Stimulated activated CD4-positive, alpha-beta T cell treated with anti-CD3 and anti-CD28 coated beads, Interleukin-12 subunit alpha, Interleukin-12 subunit beta, amount 100 ng/mL, for 4 hours (primary cell): Measurements from ENCODE around the gene IGSF6.
A peak's percentile ranks its signal among the peaks of the same experiment; 100 is the strongest.
"Not testable (repeated sequence)": the region's sequence is repeated elsewhere in the genome, so short reads cannot be mapped to it uniquely, and the experiment has no call there.

Source experiments
- DNase-seq: peaks from one replicate; pipeline ENCODE4 v3.0.0-alpha.2; 2020

IGSF6 gene

GRCh38 chr16:21628121-21628726, 24.2 kb downstream of the IGSF6 start:
- no peak for DNase-seq

GRCh38 chr16:21626659-21627277, 25.6 kb downstream of the IGSF6 start:
- no peak for DNase-seq

GRCh38 chr16:21625026-21625425, 27.4 kb downstream of the IGSF6 start:
- no peak for DNase-seq

GRCh38 chr16:21622545-21622944, 29.9 kb downstream of the IGSF6 start:
- no peak for DNase-seq

GRCh38 chr16:21620592-21620991, 31.8 kb downstream of the IGSF6 start:
- no peak for DNase-seq

- no peak for DNase-seq
Observed at GRCh38 chr16:21619765-21620425, 32.5 kb downstream of the IGSF6 start.

GRCh38 chr16:21618281-21618680, 34.1 kb downstream of the IGSF6 start:
- no peak for DNase-seq

GRCh38 chr16:21617607-21618006, 34.8 kb downstream of the IGSF6 start:
- DNase-seq, result no peak

GRCh38 chr16:21614896-21615295, 37.5 kb downstream of the IGSF6 start:
- no peak for DNase-seq

GRCh38 chr16:21613781-21614180, 38.6 kb downstream of the IGSF6 start:
- no peak for DNase-seq

GRCh38 chr16:21613361-21613760, 39.0 kb downstream of the IGSF6 start:
- DNase-seq, result no peak

- DNase-seq, result no peak
Observed at GRCh38 chr16:21611556-21612384, 40.6 kb downstream of the IGSF6 start.

GRCh38 chr16:21611198-21611555, 41.2 kb downstream of the IGSF6 start:
- no peak for DNase-seq

GRCh38 chr16:21610766-21611165, 41.6 kb downstream of the IGSF6 start:
- DNase-seq, result no peak

- DNase-seq, result no peak
Observed at GRCh38 chr16:21610006-21610544, 42.3 kb downstream of the IGSF6 start.

- DNase-seq, result no peak
Observed at GRCh38 chr16:21608639-21609328, 43.6 kb downstream of the IGSF6 start.

- DNase-seq, result not testable (repeated sequence)
Observed at GRCh38 chr16:21605848-21606247, 46.6 kb downstream of the IGSF6 start.

- DNase-seq, result no peak
Observed at GRCh38 chr16:21603928-21604327, 48.5 kb downstream of the IGSF6 start.

- no peak for DNase-seq
Observed at GRCh38 chr16:21602785-21603184, 49.6 kb downstream of the IGSF6 start.

- peak; percentile 20 for DNase-seq
Observed at GRCh38 chr16:21600031-21600773, 52.2 kb downstream of the IGSF6 start.

GRCh38 chr16:21599122-21600030, 53.0 kb downstream of the IGSF6 start, which contains the start of gene METTL9:
Gene METTL9, plus strand, starts transcription at chr16:21599577. Its CDS starts 157 bp downstream, at chr16:21599734.
- DNase-seq, result peak; percentile 92
